ENCODE measurements around the gene TMEM217.

Gene TMEM217

DNA sequence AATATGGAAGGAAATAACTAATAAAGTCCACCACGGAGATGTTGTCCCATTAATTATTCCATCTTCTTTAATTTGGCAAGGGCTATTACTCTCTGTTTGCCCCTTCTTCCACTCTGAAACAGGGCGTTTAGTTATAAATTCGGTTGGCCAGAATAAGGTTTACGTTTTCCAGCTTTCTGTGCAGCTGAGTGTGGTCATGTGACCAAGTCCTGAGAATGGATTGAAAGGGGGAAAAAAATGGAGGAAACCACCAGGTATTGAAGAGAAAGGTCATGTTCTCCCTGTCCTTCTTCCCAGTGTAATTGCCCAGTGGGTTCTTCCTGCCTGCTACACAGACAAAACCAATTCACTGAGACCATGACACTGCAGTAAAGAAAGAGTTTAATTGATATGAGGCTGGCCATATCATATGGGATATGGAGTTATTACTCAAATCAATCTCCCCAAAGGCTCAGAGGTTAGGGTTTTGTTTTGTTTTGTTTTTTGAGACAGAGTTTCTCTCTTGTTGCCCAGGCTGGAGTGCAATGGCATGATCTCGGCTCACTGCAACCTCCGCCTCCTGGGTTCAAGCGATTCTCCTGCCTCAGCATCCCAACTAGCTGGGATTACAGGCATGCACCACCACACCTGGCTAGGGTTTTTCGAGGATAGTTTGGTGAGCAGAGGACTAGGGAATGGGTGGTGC lies 14.7 kb downstream of the TMEM217 start:
- no peak for DNase-seq

DNA sequence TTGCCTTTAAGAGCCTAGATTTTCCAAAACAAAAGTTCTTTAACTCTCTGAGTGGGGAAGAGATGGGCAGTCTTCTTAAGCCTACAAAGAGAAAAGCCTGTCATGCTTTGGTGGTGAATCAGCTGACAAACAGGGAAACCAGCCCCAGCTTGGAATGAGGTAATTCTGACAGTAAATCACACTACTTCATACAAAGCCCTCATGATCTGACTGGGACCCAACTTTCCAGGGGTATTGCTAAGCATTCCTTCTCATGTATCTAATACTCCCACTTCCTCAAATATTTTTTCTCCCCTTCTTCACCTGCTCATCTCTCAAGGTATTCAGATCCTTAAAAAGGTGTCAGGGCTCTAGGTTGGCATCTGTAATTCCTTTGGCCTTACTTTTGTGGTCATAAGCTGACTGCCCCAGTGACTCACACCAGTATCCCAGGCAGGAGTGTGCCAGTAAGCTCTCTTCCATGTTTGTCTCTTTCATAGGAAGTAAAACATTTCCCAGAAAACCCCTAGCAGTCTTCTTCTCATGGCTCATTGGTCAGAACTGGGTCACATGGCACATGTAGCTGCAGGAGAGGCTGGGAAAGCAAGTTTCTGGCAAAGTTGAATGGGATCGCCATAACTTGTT lies 15.4 kb downstream of the TMEM217 start:
- no peak for DNase-seq

DNA sequence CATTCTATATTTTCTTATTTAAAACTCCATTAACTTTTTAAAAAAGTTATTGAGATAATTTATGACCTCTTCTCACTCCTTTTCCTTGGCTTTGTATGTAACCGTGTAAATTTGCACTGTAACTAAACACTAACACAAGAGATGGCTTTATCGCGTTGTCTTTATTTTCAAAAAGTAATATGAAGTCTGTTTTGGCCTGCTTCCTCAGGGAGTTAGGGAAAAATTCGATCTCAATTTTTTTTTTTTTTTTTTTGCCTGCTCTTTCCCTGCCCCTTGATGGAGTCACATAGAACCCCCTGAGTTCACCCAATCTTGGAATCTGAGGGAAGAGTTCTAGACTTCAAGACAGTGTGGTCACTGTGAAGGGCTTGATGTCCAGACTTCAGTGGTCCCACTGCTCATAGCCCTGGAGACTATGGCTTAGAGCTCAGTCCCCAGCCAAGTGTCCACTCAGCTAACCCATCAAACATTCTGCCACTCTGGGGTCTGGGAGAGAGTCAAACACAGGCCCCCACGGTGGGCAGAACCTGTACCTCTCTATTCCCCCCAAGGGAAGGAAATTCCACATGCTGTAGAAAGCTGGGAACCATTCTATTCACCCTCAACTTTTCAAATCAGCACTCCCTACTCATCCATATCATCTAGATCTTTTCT lies 16.0 kb downstream of the TMEM217 start:
- no peak for DNase-seq

DNA sequence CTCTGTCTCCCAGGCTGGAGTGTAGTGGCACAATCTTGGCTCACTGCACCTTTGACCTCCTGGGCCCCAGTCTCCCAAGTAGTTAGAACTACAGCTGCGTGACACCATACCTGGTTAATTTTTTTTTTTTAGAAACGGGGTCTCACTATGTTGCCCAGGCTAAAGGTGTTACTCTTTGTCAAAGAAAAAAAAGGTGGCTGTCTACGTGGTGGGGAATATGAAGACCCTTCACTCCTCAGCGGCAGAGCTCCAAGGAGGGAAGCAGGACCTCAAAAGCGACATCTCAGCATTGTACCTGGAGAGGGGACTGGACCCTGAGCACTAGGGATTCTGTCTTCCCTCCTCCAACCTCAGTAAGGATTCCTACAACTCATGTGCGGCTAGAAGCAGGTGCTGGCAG lies 16.8 kb downstream of the TMEM217 start:
- no peak for DNase-seq

DNA sequence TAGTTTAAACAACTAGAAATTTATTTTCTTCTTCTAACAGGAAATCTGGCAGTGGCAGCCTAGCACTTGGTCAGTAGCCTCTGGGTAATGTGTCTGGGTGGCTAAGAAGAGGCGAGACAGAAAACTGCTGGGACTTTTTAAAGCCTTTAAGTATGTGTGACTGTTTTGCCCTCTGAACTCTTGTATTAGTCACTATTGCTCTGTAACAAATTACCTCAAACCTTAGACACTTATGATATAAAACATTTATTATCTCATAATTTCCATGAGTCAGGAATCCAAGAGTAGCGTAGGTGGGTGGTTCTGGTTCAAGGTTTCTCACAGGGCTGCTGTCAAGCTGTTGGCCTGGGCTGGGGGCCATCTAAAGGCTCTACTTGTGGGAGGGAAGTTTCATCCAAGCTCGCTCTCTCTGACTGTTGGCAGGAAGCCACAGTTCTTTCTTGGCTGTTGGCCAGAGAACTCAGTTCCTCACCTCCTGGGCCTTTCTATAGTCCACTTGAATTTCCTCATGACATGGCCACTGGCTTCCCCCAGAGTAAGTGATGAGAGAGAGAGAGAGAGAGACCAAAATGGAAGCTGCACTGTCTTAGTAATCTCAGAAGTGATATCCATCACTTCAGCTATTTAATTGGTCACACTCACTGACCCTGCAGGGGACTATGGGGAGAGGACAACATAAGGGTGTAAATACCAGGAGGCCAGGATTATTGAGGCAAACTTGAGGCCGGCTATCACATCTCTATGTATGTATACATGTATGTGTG lies 17.8 kb downstream of the TMEM217 start:
- DNase-seq = peak; percentile 88

DNA sequence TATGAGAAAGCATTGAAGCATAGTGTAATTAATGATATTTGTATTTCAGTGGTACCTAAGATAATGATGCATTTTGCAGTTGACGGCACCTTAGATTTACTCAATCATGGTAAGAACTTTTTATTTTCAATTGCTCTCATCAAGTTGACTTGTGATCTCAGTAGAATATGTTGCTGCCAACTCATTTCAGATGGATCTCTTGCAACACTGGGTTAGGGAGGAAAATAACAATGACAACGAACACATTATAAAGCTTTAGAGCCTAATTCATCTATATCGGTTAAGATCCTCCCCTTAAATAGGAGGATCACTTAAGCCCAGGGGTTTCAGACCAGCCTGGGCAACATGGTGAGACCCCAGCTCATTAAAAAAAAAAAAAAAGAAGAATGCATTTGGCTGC lies 18.4 kb downstream of the TMEM217 start:
- DNase-seq = no peak

DNA sequence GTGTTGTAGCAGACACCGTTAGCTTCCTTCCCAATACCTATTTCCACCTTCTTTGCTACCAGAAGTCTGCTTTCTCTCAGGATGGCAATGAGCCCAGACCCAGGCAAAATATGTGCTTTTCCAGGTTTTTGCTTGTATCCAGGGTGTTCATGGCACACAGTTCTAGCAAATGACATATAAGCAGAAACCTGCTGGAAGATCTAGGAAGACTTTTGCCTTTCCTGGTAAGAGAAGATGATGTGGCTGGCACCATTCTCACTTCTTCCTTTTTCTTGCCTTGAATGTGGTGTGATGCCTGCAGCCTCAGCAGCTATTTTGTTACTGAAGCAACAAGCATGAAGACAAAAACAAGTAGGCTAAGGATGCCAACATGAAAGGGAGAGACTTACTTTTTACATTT lies 19.6 kb downstream of the TMEM217 start:
- no peak for DNase-seq

DNA sequence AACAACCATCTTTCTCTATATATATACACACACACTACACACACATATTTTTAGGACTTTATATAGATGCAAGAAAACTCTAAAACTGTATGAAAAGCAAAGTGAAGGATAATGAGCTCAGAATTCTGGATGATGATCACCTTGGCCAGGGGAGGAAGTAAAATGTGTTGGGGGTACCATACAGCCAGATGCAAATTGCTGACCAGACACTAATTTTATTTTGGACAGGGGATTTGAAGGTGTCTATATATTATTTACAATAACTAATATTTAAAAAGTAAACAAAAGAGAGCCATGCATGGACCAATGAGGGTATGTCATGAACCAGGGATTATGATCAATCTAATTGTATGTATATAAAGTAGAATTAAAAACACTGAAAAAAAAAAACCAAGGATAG lies 20.2 kb downstream of the TMEM217 start:
- DNase-seq = no peak

DNA sequence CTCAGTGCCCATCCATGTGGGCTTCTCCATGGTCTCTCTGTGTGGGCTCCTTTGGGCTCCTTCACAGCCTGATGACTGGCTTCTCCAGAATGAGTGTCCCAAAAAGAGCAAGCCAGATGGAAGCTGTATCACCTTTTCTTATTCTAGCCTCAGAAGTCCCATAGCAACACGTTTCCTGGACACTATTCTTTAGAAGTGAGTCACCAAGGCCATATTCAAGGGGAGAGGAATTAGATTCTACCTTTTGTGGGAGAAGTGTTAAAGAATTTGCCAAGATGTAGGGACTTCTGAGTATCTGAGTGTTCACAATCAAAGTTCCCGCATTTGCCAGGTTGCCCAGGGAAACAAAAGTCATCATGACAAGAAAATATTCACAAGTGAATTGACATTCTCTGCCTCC lies 21.0 kb downstream of the TMEM217 start:
- DNase-seq = no peak

DNA sequence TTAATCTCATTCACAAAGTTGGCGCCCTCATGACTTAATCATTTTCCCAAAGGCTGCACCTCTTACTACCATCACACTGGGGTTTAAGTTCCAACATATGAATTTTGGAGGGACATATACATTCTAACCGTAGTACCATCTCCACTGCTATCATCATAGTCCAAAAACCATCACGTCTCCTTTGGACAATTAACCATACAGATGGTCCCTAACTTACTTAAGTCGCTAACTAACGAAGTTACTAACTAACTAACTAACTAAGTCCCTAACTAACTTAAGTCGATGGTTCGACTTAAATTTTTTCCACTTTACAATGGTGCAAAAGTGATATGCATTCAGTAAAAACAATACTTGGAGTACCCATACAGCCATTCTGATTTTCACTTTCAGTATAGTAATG lies 24.4 kb downstream of the TMEM217 start:
- no peak for DNase-seq

DNA sequence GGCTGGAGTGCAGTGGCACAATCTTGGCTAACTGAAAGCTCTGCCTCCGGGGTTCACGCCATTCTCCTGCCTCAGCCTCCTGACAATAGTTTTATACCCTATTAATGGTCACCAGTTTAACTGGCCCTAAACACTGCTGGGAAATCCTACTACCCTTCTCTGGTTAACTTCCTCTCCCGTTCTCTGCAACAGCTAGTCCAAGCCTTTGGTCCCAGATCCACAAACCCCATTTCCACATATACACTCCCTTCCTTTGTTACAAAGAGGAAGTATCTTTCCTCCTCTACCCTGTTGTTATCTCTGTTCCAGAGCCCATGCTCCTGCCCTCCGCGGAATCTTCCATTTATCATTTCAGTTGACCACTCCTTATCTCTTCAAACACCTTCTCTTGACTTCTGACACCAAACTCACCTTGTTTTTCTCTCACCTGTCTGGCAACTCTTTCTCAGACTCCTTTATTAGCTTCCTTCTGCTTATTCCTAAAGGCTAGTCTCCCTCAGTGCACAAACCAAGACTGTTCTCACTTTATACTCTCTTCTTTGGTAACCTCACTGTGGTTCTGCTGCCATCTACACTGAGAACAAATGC lies 25.4 kb downstream of the TMEM217 start:
- DNase-seq = no peak

DNA sequence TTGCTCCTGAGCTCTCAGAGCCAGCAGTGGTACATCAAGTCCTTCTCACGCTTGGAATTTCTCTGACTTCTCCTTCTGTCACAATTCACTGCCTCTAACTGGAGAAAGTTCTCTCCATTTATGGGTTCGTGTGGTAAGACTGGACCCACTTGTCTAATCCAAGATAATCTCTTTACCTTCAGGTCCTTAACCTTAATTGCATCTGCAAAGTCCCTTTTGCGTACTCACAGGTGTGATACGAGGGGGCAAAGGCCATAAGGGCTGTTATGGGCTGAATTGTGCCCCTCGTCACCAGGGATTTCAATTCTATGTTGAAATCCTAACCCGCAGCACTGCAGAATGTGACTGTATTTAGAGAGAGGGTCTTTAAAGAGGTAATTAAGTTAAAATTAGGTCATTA lies 27.8 kb downstream of the TMEM217 start:
- no peak for DNase-seq

DNA sequence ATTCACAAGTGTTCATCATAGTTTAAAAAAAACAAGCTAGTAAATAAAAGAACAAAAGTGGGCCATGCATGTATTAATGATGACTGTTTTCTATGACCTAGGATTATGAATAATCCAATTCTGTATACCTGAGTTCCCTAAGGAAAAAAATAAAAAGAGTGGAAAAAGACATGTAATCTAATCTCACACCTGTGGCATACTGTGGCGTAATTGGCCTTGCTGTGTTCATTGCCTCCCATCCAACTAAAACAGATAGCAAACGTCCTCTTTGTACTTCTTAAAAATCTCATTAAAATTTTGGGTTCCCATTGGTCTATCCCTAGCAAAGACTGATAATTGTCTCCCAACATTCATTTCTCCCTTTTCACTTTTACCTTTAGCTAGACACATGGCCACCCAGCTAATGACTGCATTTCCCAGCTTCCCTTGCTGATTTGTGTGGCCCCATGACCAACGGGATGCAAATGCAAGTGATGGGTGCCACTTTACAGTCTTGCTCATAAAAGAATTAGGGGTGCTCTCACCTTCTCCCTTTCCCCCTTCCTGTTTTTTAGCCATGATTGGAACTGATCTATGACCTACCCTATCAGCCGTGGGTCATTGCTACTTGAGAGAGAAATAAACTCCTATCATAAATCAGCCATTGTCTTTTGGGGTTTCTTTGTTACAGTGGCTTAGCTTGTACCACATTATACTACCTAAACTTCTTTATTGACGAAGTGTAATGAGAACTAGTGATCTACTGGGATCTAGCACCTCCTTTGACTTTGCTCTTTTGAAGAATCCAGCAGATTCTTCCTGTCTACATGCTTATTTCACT lies 32.4 kb downstream of the TMEM217 start:
- no peak for DNase-seq

DNA sequence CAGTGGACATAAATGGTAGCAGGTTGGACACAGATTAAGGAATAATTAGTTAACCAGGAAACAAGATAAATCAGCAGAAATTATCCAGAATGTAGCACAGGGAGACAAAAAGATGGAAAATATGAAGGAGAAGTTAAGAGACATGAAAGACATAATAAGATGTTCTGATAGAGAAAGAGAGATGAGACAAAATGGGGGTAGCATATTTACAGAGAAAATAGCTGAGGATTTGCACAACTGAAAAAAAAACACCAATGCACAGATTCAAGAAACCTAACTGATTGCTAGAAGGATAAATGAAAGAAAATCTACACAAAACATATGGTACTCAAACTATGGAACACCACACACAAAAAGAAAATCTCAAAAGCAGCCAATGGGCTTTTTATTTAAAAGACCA lies 35.0 kb downstream of the TMEM217 start:
- no peak for DNase-seq

DNA sequence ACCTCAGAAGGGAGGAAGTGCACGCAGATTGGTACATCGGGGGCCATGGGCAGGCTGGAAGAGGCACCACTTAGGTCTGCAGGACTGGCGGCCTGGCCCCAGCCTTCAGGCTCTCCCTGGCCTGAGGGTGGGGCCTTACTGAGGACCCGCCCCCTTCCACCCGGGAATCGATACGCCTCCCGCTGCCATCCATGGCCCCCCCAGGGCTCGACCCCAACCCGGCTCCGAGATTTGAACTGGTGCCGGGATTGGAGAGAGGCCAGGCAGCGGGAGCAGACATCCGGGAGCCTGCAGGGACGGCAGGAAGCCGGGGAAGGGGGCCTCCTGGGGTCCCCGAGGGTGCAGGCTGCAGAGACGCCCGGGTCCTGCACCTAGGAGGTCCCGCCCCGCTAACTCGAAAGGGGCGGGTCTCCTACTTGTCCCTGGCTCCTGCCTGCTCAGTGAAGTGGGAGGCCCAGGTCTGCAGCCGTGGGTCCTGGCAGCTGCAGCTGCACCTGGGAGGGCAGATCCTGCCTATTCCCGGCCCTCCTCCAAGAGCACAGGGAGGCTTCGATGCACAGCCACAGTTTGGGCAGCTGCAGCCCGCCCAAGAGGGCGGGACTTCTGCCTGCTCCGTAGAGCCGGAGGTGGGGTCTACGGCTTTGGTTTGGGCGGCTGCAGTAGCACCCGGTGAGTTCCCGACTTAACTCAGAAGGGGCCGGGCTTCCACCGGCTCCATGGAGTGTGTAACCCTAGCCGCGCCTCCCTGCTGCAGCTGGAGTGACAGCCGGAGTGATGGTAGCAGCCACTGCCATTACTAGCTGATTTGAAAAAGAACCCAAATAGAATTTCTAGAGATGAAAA lies 35.6 kb downstream of the TMEM217 start:
- DNase-seq = peak; percentile 70

DNA sequence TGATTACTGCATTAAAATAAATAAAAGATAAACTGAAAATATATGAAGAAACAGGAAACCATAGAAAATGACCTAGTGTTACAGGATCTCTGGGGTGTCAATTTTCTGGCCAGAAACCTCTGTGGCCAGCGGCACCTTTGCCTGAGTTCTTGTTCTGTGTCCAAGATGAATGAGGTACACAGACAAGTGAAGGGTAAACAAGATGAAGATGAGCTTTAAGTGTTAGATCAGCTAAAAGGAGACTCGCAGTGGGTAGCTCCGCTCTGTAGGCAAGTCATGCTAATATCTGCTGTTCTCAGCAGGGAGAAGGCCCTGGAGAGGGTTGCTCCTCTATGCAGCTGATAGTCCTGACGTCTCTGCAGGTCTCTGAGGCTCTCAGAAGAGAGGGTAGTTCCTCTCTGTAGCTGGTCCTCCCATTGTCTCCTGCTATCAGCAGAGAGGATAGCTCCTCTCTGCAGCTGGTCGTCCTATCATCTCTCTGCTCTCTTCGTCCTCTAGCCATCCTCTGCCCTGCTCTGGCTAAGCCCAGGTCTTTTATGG lies 36.3 kb downstream of the TMEM217 start:
- DNase-seq = no peak

DNA sequence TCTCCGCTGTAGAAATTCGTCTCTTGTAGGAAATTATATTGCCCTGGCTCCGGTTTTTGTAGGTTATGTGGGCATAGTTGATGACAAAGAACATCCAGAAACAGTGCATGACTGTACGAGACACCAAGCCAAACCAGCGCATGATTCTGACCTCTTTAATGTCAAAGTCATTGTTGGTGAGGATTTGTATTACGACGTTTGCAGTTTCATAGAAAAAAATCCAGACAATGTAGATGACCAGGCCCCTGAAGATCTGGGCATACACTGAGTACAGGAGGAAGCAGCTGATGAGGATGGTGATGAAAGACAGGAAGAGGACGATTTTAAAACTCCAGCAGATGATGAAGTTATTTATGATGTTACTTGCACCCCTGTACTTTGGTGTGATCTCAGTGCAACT lies 39.4 kb downstream of the TMEM217 start:
- no peak for DNase-seq

DNA sequence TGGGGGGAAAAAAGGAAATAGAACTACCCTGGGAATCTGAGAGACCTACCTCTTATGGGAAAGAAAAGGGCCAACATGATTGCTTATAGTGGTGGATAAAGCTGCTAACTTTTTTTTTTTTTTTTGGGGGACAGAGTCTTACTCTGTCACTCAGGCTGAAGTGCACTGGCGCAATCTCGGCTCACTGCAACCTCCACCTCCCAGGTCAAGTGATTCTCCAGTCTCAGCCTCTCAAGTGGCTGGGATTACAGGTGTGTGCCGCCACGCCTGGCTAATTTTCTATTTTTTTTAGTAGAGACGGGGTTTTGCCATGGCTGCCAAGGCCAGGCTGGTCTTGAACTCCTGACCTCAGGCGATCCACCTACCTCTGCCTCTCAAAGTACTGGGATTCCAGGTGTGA lies 39.9 kb downstream of the TMEM217 start:
- no peak for DNase-seq

DNA sequence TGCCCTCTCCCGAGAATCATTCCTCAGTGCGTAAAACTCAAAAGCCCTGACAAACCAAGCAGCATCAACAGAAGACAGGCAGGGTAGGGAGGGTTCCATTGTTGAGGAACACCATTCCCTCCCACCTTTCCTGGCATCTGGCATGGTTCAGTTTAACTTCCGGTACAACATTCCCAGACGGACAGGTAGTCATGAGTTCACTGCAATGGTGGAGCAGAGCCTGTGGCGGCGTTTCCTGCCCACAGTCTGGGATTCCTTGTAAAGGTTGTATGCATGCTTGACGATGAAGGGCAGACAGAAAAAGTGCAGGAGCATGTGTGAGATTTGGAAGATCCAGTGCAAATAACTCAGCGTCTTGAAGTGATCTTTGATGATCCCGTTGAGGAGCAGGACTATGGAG lies 45.7 kb downstream of the TMEM217 start:
- DNase-seq = no peak

DNA sequence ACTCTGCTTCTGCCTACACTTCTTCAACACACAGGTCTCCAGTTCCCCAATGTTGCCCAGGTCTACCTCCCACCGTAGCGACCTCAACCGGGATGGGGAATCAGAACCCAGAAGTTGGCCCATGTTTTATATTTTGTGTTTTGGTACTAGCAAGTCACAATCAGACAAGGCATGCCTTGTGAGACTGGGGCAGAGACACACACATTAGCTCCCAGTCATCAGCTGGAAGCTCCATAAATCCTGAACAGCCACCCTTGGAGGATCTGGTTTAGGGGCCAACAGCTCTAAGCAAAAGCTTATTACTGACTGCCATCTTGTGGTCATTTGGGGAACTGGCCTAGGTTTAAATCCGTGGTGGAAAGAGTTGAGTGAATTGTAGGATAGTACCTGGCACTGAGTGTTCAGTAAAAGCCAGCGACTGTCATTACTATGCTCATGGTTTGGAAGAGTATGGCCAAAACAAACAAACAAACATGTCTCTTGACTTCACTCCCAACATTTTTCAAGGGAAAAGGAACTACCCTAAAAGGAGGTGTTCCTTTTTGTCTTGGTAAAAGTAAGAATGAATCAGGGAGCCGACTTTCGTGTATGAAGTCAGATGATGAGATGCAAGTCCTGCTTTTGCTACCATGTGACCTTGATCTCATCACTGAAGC lies 47.5 kb downstream of the TMEM217 start:
- peak; percentile 86 for DNase-seq
